Heart right ventricle (tissue), 16 donors: ENCODE results near the gene GGNBP2. TPM values are rescaled to one million over a fixed set of nuclear protein-coding genes. Genes with fewer than 3 reads are reported as not detected.
A peak's percentile ranks its signal among the peaks of the same experiment; 100 is the strongest.

ENCODE experiments used
- ATAC-seq, 8 donors: fragments of 200-7000 bp; cut with Tn5 transposase; one replicate each; pipeline ENCODE4 v1.9.1; 2020; ENCODE audit warnings: mild to moderate bottlenecking in 8 of 8, moderate library complexity in 8 of 8, moderate number of reproducible peaks in 1 of 8
- DNase-seq, 2 donors: peaks; one replicate each; pipeline ENCODE4 v3.0.0-alpha.2; 2020
- H3K27ac ChIP-seq, 10 donors: fragments of 200-600 bp; sonication (generic) in 2 of 10; one replicate each; pipeline versions ENCODE4 v1.5.0 to v1.8.0; 2020 to 2022; ENCODE audit warnings: mild to moderate bottlenecking in 3 of 10
- H3K27me3 ChIP-seq, 7 donors: fragments of 200-600 bp; one replicate each; pipeline ENCODE4 v1.8.0; 2021 to 2022; ENCODE audit warnings: mild to moderate bottlenecking in 2 of 7
- H3K36me3 ChIP-seq, 9 donors: fragments of 200-600 bp; sonication (generic) in 1 of 9; one replicate each; pipeline versions ENCODE4 v1.5.0 to v1.8.0; 2020 to 2022; ENCODE audit warnings: mild to moderate bottlenecking in 2 of 9
- H3K4me1 ChIP-seq, 9 donors: fragments of 200-600 bp; sonication (generic) in 1 of 9; one replicate each; pipeline versions ENCODE4 v1.5.0 to v1.8.0; 2020 to 2022; ENCODE audit warnings: mild to moderate bottlenecking in 4 of 9
- H3K4me3 ChIP-seq, 10 donors: fragments of 200-600 bp; sonication (generic) in 2 of 10; one replicate each; pipeline versions ENCODE4 v1.5.0 to v1.8.0; 2020 to 2022; ENCODE audit warnings: mild to moderate bottlenecking in 7 of 10, moderate library complexity in 2 of 10
- H3K9me3 ChIP-seq, 11 donors: fragments of 200-600 bp in 10 of 11; sonication (generic) in 2 of 11; one replicate each; pipeline versions ENCODE4 v1.5.0 to v1.8.0; 2013 to 2022; ENCODE audit warnings: mild to moderate bottlenecking in 2 of 11, control low read depth in 1 of 11, moderate library complexity in 1 of 11
- CTCF ChIP-seq, 9 donors: fragments of 200-600 bp; sonication (generic) in 2 of 9; IDR thresholded peaks; one replicate each; pipeline versions ENCODE4 v1.5.0 to v1.8.0; 2021 to 2022; ENCODE audit warnings: antibody characterized with exemption in 9 of 9, mild to moderate bottlenecking in 5 of 9, moderate library complexity in 1 of 9
- WGBS, 2 donors: extraction: QIAGEN DNeasy Blood & Tissue Kit; methylation state at CpG; one replicate each; pipeline ENCODE4 v1.1.7; 2013; ENCODE audit warnings: inconsistent platforms in 1 of 2; 5-methylcytosine and 5-hydroxymethylcytosine counted together
- intact Hi-C, 10 donors: fragments of 100-400 bp; cut with DNase I; formaldehyde crosslinking; loops; one replicate each; pipeline versions ENCODE4 v1.11.1 to v1.14.2; 2022
- polyA plus RNA-seq, 2 donors: library from polyadenylated mRNA; stranded (reverse); fragments of 200-250 nt; gene quantifications; one replicate each; pipeline ENCODE4 v1.2.3, GENCODE V29; 2013
- total RNA-seq, 10 donors: library from RNA; stranded (reverse); fragmentation: NEBNext Ultra II Directional in 3 of 10; extraction: Animal tissue kit (Norgen Biotek cat#: 25700) in 3 of 10; gene quantifications; one replicate each; pipeline versions ENCODE4 v1.2.1 to v1.2.4, GENCODE V29; 2021 to 2023
- donor health status: Arrhythmogenic right ventricular cardiomyopathy.
- donor health status: ischemic (EF 13 %, LVEDD 7.1; RV severe dilation, severe dysfunction).
- donor health status: healthy with polysubstance abuse.
- donor health status: DM: no; HTN: yes; CAD: no.
- donor health status: DM: no; HTN: no; CAD: no.
- donor health status: ischemic (EF 25% LVEDD 6.9; RV normal size, moderate dysfunction).
- donor health status: ischemic (EF 25% LVEDD 5.7; RV mildly dilated, moderate dysfunction).
- donor health status: healthy.
- donor health status: DM: yes; HTN: yes; CAD: no.
- donor health status: Ischemic cardiomyopathy.
- donor health status: ischemic (EF 35%, LVEDD 5.7; RV mildly dilated, moderate dysfunction).
- donor health status: nonischemic (EF 11% LVEDD 7.7; RV severe dilation, severe dysfunction).
- donor health status: DM: yes; HTN: yes; CAD: no.
- donor health status: PGD.
- donor health status: ischemic (EF 29% LVEDD 5.4; RV normal size, mild dysfunction).
- donor health status: nonischemic (EF 23%, LVEDD 6.1; RV moderate dilation, normal function).

GGNBP2 gene
- total and polyA plus RNA-seq, 12 donors, result 25.9 to 51.2 (median 45.8) TPM

GRCh38 chr17:36592716-36593321 lies 48.1 kb downstream of the GGNBP2 start:
- DNase-seq (no peak), ATAC-seq (peak in 2 of 8 donors; percentile 9 to 10)
- TF ChIP-seq CTCF (IDR thresholded peaks at IDR 0.05), result no peak

GRCh38 chr17:36593656-36594316 lies 49.1 kb downstream of the GGNBP2 start:
- WGBS, 2 donors, result 52 to 62% methylated on average over 8 of the region's 8 CpGs
- Histone ChIP-seq H3K36me3 (peaks cover 0 to 24% (median 11%) of the 10 kb centered on the region in 9 donors), H3K27me3 (no peaks in the 10 kb centered on the region), H3K4me1 (peaks cover 0 to 33% (median 20%) of the 10 kb centered on the region in 9 donors), H3K27ac (peak overlapping the region in 3 of 10 donors; percentile 4 to 53 (median 44)), H3K9me3 (no peaks in the 10 kb centered on the region), H3K4me3 (no peak overlapping the region)
- intact Hi-C loops, result loop anchor here in 8 of 10 donors (2.0 to 10.0 kb wide), 6 partner anchors 46 to 109 kb away; partner anchors contain the start of genes MYO19 (in 3 of the 8), PIGW (in 3 of the 8), GGNBP2 (in 1 of the 8) and ZNHIT3 (in 1 of the 8)
- DNase-seq, result no peak
- TF ChIP-seq CTCF (IDR thresholded peaks at IDR 0.05), result no peak
- ATAC-seq, result peak in 2 of 8 donors; percentile 17 to 48

More at GRCh38 chr17:36592716-36593321, 48.1 kb downstream of the GGNBP2 start:
- Histone ChIP-seq H3K4me3 (peak overlapping the region in 9 of 10 donors; percentile 77 to 98 (median 91)), H3K36me3 (peaks cover 0 to 33% (median 17%) of the 10 kb centered on the region in 9 donors), H3K27me3 (no peaks in the 10 kb centered on the region), H3K27ac (peak overlapping the region in 5 of 10 donors; percentile 74 to 86 (median 84)), H3K9me3 (no peaks in the 10 kb centered on the region), H3K4me1 (peaks cover 0 to 33% (median 20%) of the 10 kb centered on the region in 9 donors)
- intact Hi-C loops, result loop anchor here in 8 of 10 donors (2.0 to 10.0 kb wide), 6 partner anchors 46 to 108 kb away; partner anchors contain the start of genes MYO19 (in 3 of the 8), PIGW (in 3 of the 8), GGNBP2 (in 1 of the 8) and ZNHIT3 (in 1 of the 8)
- 30 to 50% methylated on average over 4 of the region's 4 CpGs for WGBS, 2 donors

- 83 to 89% methylated on average over 13 of the region's 13 CpGs for WGBS, 2 donors
- intact Hi-C loops, result loop anchor here in 7 of 10 donors (5.0 to 10.0 kb wide), 5 partner anchors 48 to 110 kb away; partner anchors contain the start of genes MYO19 (in 2 of the 7), PIGW (in 2 of the 7), GGNBP2 (in 1 of the 7) and ZNHIT3 (in 1 of the 7)
- no peaks in the 10 kb centered on the region for H3K27me3 ChIP-seq
- peaks cover 0 to 21% (median under 1%) of the 10 kb centered on the region in 9 donors for H3K36me3 ChIP-seq
- no peaks in the 10 kb centered on the region for H3K9me3 ChIP-seq
- no peak for TF ChIP-seq CTCF (IDR thresholded peaks at IDR 0.05)
- DNase-seq, result no peak
- H3K27ac ChIP-seq, result no peak overlapping the region
- peaks cover 0 to 33% (median 20%) of the 10 kb centered on the region in 9 donors for H3K4me1 ChIP-seq
- no peak overlapping the region for H3K4me3 ChIP-seq
- no peak for ATAC-seq
Observed at GRCh38 chr17:36594626-36595401, 50.1 kb downstream of the GGNBP2 start.
